Spleen (tissue), 11 donors: ENCODE measurements around the gene FKBP2. TPM values are rescaled to one million over a fixed set of nuclear protein-coding genes. Genes with fewer than 3 reads are reported as not detected.

Experiments used
- DNase-seq: peaks from one replicate; pipeline ENCODE4 v3.0.0-alpha.2; 2020
- H3K27ac ChIP-seq, 8 donors: fragments of 200-600 bp; sonication (generic) in 7 of 8; 1 replicate in 4 of 8; 2 replicates in 4 of 8; pipeline versions ENCODE4 v1.5.0 to v1.8.0; 2016 to 2021; ENCODE audit warnings: inconsistent platforms in 4 of 8, mild to moderate bottlenecking in 4 of 8, moderate library complexity in 1 of 8
- H3K27me3 ChIP-seq, 7 donors: fragments of 200-600 bp; sonication (generic) in 6 of 7; replicated peaks in 1 of 7; 1 replicate in 4 of 7; 2 replicates in 3 of 7; pipeline versions ENCODE4 v1.5.0 to v1.8.0; 2016 to 2021; ENCODE audit warnings: inconsistent platforms in 3 of 7, mild to moderate bottlenecking in 1 of 7
- H3K36me3 ChIP-seq, 6 donors: fragments of 200-600 bp; sonication (generic) in 5 of 6; 1 replicate in 4 of 6; 2 replicates in 2 of 6; pipeline versions ENCODE4 v1.5.0 to v1.8.0; 2016 to 2021; ENCODE audit warnings: inconsistent platforms in 2 of 6
- H3K4me1 ChIP-seq, 6 donors: fragments of 200-600 bp; sonication (generic) in 5 of 6; 1 replicate in 3 of 6; 2 replicates in 3 of 6; pipeline versions ENCODE4 v1.5.0 to v1.8.0; 2016 to 2021; ENCODE audit warnings: inconsistent platforms in 3 of 6
- H3K4me3 ChIP-seq, 8 donors: fragments of 200-600 bp; sonication (generic) in 7 of 8; 1 replicate in 4 of 8; 2 replicates in 4 of 8; pipeline versions ENCODE4 v1.5.0 to v1.8.0; 2016 to 2021; ENCODE audit warnings: inconsistent platforms in 4 of 8, mild to moderate bottlenecking in 4 of 8, moderate library complexity in 2 of 8
- H3K9me3 ChIP-seq, 8 donors: fragments of 200-600 bp; sonication (generic) in 7 of 8; 1 replicate in 4 of 8; 2 replicates in 4 of 8; pipeline versions ENCODE4 v1.5.0 to v1.8.0; 2016 to 2021; ENCODE audit warnings: inconsistent platforms in 4 of 8
- CTCF ChIP-seq, 11 experiments: fragments of 200-600 bp in 7 of 11; fragments of 450-650 bp in 4 of 11; sonication (generic) in 4 of 11; IDR thresholded peaks in 8 of 11; conservative IDR thresholded peaks in 3 of 11; 1 replicate in 7 of 11; 2 replicates in 4 of 11; pipeline versions ENCODE4 v1.4.0 to v1.8.0; 2016 to 2021; ENCODE audit warnings: antibody characterized with exemption in 11 of 11, inconsistent platforms in 4 of 11, mild to moderate bottlenecking in 1 of 11
- POLR2A ChIP-seq, 3 donors: fragments of 450-650 bp; IDR thresholded peaks; one replicate each; pipeline ENCODE4 v1.5.1; 2017; ENCODE audit warnings: antibody characterized with exemption in 3 of 3, mild to moderate bottlenecking in 1 of 3
- POLR2AphosphoS5 ChIP-seq, 3 donors: sonication (generic); formaldehyde crosslinking; IDR thresholded peaks; one replicate each; pipeline ENCODE4 v1.5.1; 2017; ENCODE audit warnings: antibody characterized with exemption in 3 of 3
- WGBS, 5 donors: extraction: QIAGEN DNeasy Blood & Tissue Kit in 3 of 5; methylation state at CpG; one replicate each; pipeline versions ENCODE4 v1.1.5 to v1.1.7; 2013 to 2018; 5-methylcytosine and 5-hydroxymethylcytosine counted together
- intact Hi-C: fragments of 100-400 bp; cut with DNase I; formaldehyde crosslinking; loops from one replicate; pipeline ENCODE4 v1.15.0; 2023; ENCODE audit warnings: low total_unique reads
- polyA plus RNA-seq, 3 donors: library from polyadenylated mRNA; stranded (reverse); fragments of 200-250 nt; gene quantifications; one replicate each; pipeline ENCODE4 v1.2.1, GENCODE V29; 2013
- total RNA-seq, 7 donors: library from RNA; depleted of rRNA in 3 of 7; stranded (reverse); fragments of >200 nt in 3 of 7; fragmentation: NEBNext Ultra II Directional in 4 of 7; extraction: Animal tissue kit (Norgen Biotek cat#: 25700) in 4 of 7; gene quantifications; one replicate each; pipeline versions ENCODE4 v1.1.0 to v1.2.1, GENCODE V29; 2016 to 2021
- donor health status: healthy with polysubstance abuse.
- donor health status: DM: no; HTN: no; CAD: no; lungs with moderate emphysema.
- donor health status: DM: no; HTN: no; CAD: no.
- donor health status: Bipolar disorder and iron deficiency.
- donor health status: healthy.
- donor health status: DM: no; HTN: no; CAD: no.
- donor health status: DM: yes; HTN: yes; CAD: no.

The FKBP2 gene
- total and polyA plus RNA-seq, 10 donors, result 26.9 to 104 (median 44.7) TPM

GRCh38 chr11:64263947-64264317 is 23.0 kb downstream of the FKBP2 start:
- no peak overlapping the region for H3K27ac ChIP-seq
- H3K9me3 ChIP-seq, result no peaks in the 10 kb centered on the region
- H3K27me3 ChIP-seq, result no peaks in the 10 kb centered on the region
- 91 to 97% (median 96%) methylated on average over 3 to 8 of the region's 8 CpGs for WGBS, 5 donors
- H3K4me3 ChIP-seq, result no peak overlapping the region
- no peak for DNase-seq
- peaks cover 0 to 87% (median 53%) of the 10 kb centered on the region in 6 donors for H3K36me3 ChIP-seq
- no peak for TF ChIP-seq POLR2AphosphoS5 (IDR thresholded peaks at IDR 0.05)
- TF ChIP-seq CTCF (IDR thresholded peaks at IDR 0.05 in 8 of 11, conservative IDR thresholded peaks at IDR 0.05 in 3 of 11), result no peak
- H3K4me1 ChIP-seq, result peaks cover 21 to 30% (median 25%) of the 10 kb centered on the region in 6 donors
- intact Hi-C loops, result no loop called here

- H3K4me3 ChIP-seq, result no peak overlapping the region
- peaks cover 22 to 34% (median 27%) of the 10 kb centered on the region in 6 donors for H3K4me1 ChIP-seq
- no peaks in the 10 kb centered on the region for H3K27me3 ChIP-seq
- intact Hi-C loops, result no loop called here
- H3K27ac ChIP-seq, result no peak overlapping the region
- DNase-seq, result no peak
- WGBS, 5 donors, result 92 to 98% (median 95%) methylated on average over 5 to 10 of the region's 10 CpGs
- H3K36me3 ChIP-seq, result peaks cover 0 to 82% (median 48%) of the 10 kb centered on the region in 6 donors
- H3K9me3 ChIP-seq, result no peaks in the 10 kb centered on the region
- TF ChIP-seq POLR2A (IDR thresholded peaks at IDR 0.05) (no peak), CTCF (IDR thresholded peaks at IDR 0.05 in 8 of 11, conservative IDR thresholded peaks at IDR 0.05 in 3 of 11) (no peak), POLR2AphosphoS5 (IDR thresholded peaks at IDR 0.05) (no peak)
Observed at GRCh38 chr11:64264371-64264852, 23.5 kb downstream of the FKBP2 start.

GRCh38 chr11:64265176-64266160 is 24.6 kb downstream of the FKBP2 start:
- intact Hi-C loops, result no loop called here
- WGBS, 5 donors, result 87 to 93% (median 90%) methylated on average over 25 to 35 of the region's 35 CpGs
- TF ChIP-seq CTCF (IDR thresholded peaks at IDR 0.05 in 8 of 11, conservative IDR thresholded peaks at IDR 0.05 in 3 of 11), result no peak
- TF ChIP-seq POLR2AphosphoS5 (IDR thresholded peaks at IDR 0.05), result no peak
- TF ChIP-seq POLR2A (IDR thresholded peaks at IDR 0.05), result no peak
- peak; percentile 78 for DNase-seq
- Histone ChIP-seq H3K4me1 (peaks cover 22 to 39% (median 27%) of the 10 kb centered on the region in 6 donors), H3K27me3 (no peaks in the 10 kb centered on the region), H3K27ac (no peak overlapping the region), H3K4me3 (no peak overlapping the region), H3K9me3 (no peaks in the 10 kb centered on the region), H3K36me3 (peaks cover 0 to 72% (median 40%) of the 10 kb centered on the region in 6 donors)

GRCh38 chr11:64266339-64266738 is 25.4 kb downstream of the FKBP2 start:
- H3K27ac ChIP-seq, result peak overlapping the region in 5 of 8 donors; percentile 98 to 100 (median 99)
- 92 to 96% (median 93%) methylated on average over 15 of the region's 15 CpGs for WGBS, 5 donors
- peak; percentile 80 for DNase-seq
- intact Hi-C loops, result no loop called here
- TF ChIP-seq POLR2AphosphoS5 (IDR thresholded peaks at IDR 0.05) (peak in 1 of 3 donors; percentile 21), CTCF (IDR thresholded peaks at IDR 0.05 in 8 of 11, conservative IDR thresholded peaks at IDR 0.05 in 3 of 11) (no peak)
- H3K27me3 ChIP-seq, result no peaks in the 10 kb centered on the region
- H3K4me3 ChIP-seq, result no peak overlapping the region
- H3K4me1 ChIP-seq, result peaks cover 22 to 41% (median 27%) of the 10 kb centered on the region in 6 donors
- H3K9me3 ChIP-seq, result no peaks in the 10 kb centered on the region
- peaks cover 0 to 63% (median 38%) of the 10 kb centered on the region in 6 donors for H3K36me3 ChIP-seq
